Breast epithelium (tissue), 3 donors: ENCODE measurements around the gene NTN5. TPM values are rescaled to one million over a fixed set of nuclear protein-coding genes. Genes with fewer than 3 reads are reported as not detected.

Experiments
- total RNA-seq, 3 donors: library from RNA; depleted of rRNA; stranded (reverse); fragments of >200 nt; gene quantifications; one replicate each; pipeline ENCODE4 v1.1.0, GENCODE V29; 2016

NTN5 gene
- total RNA-seq, 3 donors from 2014 or later = 0.64 to 2.9 (median 2.6) TPM

Other genes with a start within 250 kb of the NTN5 start
- 10 to 100 TPM; 25.0 to 35.4 (median 30.1) TPM for gene GRWD1, start 227.0 kb downstream of the NTN5 start, total RNA-seq
- gene KCNJ14, start 217.4 kb downstream of the NTN5 start, total RNA-seq = 1 to 10 TPM in 2 of 3 donors, under 1 TPM in 1; 0.80 to 1.6 (median 1.0) TPM
- gene CYTH2, start 203.6 kb downstream of the NTN5 start, total RNA-seq = 10 to 100 TPM; 42.2 to 74.7 (median 70.4) TPM
- gene LMTK3, start 161.2 kb downstream of the NTN5 start, total RNA-seq = 1 to 10 TPM in 2 of 3 donors, not detected in 1; 1.3 to 2.9 TPM
- 1 to 10 TPM in 2 of 3 donors, not detected in 1; 5.6 to 7.5 TPM for gene SULT2B1, start 120.8 kb downstream of the NTN5 start, total RNA-seq
- not detected for gene SPACA4, start 66.3 kb downstream of the NTN5 start, total RNA-seq
- gene FAM83E, start 57.9 kb downstream of the NTN5 start, total RNA-seq = 1 to 10 TPM in 2 of 3 donors, not detected in 1; 3.3 to 5.6 TPM
- 1,000 to 10,000 TPM; 1,880 to 2,937 (median 2,507) TPM for gene RPL18, start 53.8 kb downstream of the NTN5 start, total RNA-seq
- gene SPHK2, start 53.5 kb downstream of the NTN5 start, total RNA-seq = 10 to 100 TPM in 2 of 3 donors, 1 to 10 TPM in 1; 7.4 to 10.8 (median 10.5) TPM
- gene DBP, start 35.6 kb downstream of the NTN5 start, total RNA-seq = 10 to 100 TPM in 1 of 3 donors, 1 to 10 TPM in 2; 3.9 to 10.8 (median 5.0) TPM
- gene CA11, start 26.8 kb downstream of the NTN5 start, total RNA-seq = 10 to 100 TPM in 1 of 3 donors, 1 to 10 TPM in 2; 2.2 to 14.2 (median 9.8) TPM
- gene FUT2, start 23.0 kb upstream of the NTN5 start, total RNA-seq = 1 to 10 TPM in 2 of 3 donors, not detected in 1; 2.6 to 5.9 TPM
- gene MAMSTR, start 46.7 kb upstream of the NTN5 start, total RNA-seq = 1 to 10 TPM in 2 of 3 donors, under 1 TPM in 1; 0.32 to 1.9 (median 1.3) TPM
- gene RASIP1, start 67.6 kb upstream of the NTN5 start, total RNA-seq = 10 to 100 TPM in 2 of 3 donors, 1 to 10 TPM in 1; 7.7 to 28.2 (median 10.7) TPM
- gene IZUMO1, start 73.9 kb upstream of the NTN5 start, total RNA-seq = under 1 TPM in 1 of 3 donors, not detected in 2; 0.29 TPM
- gene FUT1, start 79.6 kb upstream of the NTN5 start, total RNA-seq = 1 to 10 TPM in 2 of 3 donors, under 1 TPM in 1; 0.48 to 6.2 (median 3.1) TPM
- not detected for gene FGF21, start 82.5 kb upstream of the NTN5 start, total RNA-seq
- gene BCAT2, start 138.0 kb upstream of the NTN5 start, total RNA-seq = 10 to 100 TPM; 26.9 to 49.0 (median 28.8) TPM
- 10 to 100 TPM; 13.1 to 18.6 (median 14.6) TPM for gene HSD17B14, start 163.5 kb upstream of the NTN5 start, total RNA-seq
- 10 to 100 TPM in 2 of 3 donors, 1 to 10 TPM in 1; 6.4 to 25.6 (median 22.4) TPM for gene PLEKHA4, start 195.6 kb upstream of the NTN5 start, total RNA-seq
- 10 to 100 TPM; 59.6 to 74.2 (median 65.4) TPM for gene PPP1R15A, start 199.4 kb upstream of the NTN5 start, total RNA-seq
- gene TULP2, start 225.7 kb upstream of the NTN5 start, total RNA-seq = under 1 TPM in 2 of 3 donors, not detected in 1; 0.48 to 0.73 TPM
- 100 to 1,000 TPM; 131 to 333 (median 223) TPM for gene NUCB1, start 227.3 kb upstream of the NTN5 start, total RNA-seq